Activated CD4-positive, alpha-beta memory T cell treated with anti-CD3 and anti-CD28 coated beads for 36 hours (primary cell): Measurements from ENCODE around the gene RCAN3. TPM values are rescaled to one million over a fixed set of nuclear protein-coding genes. Genes with fewer than 3 reads are reported as not detected.

Experiments used
- CTCF ChIA-PET: fragments of 350-600 bp; sonication (Branson Sonifier 250); formaldehyde crosslinking; loops from one replicate; lab custom pipeline; 2021; ENCODE audit warnings: antibody characterized with exemption, inconsistent platforms; lab: Charles Lee
- POLR2A ChIA-PET: fragments of 350-600 bp; sonication (Branson Sonifier 250); formaldehyde crosslinking; loops from one replicate; lab custom pipeline; 2021; ENCODE audit warnings: antibody characterized with exemption; lab: Charles Lee
- DNase-seq: peaks from one replicate; pipeline ENCODE4 v3.0.0-alpha.2; 2020
- H3K27ac Mint-ChIP-seq: one replicate; pipeline ENCODE4 v1.8.0; 2021; ENCODE audit warnings: mixed read lengths
- H3K27me3 Mint-ChIP-seq: one replicate; pipeline ENCODE4 v1.8.0; 2021; ENCODE audit warnings: mixed read lengths
- H3K36me3 Mint-ChIP-seq: one replicate; pipeline ENCODE4 v1.8.0; 2021; ENCODE audit warnings: mixed read lengths
- H3K4me1 Mint-ChIP-seq: one replicate; pipeline ENCODE4 v1.8.0; 2021; ENCODE audit warnings: low read depth, mixed read lengths
- H3K4me3 Mint-ChIP-seq: one replicate; pipeline ENCODE4 v1.8.0; 2021; ENCODE audit warnings: mild to moderate bottlenecking, mixed read lengths
- H3K9me3 Mint-ChIP-seq: one replicate; pipeline ENCODE4 v1.8.0; 2021; ENCODE audit warnings: mixed read lengths
- intact Hi-C: fragments of 100-400 bp; cut with micrococcal nuclease; formaldehyde crosslinking; loops from one replicate; pipeline ENCODE4 v1.15.1; 2023
- total RNA-seq, 2 experiments: library from RNA; stranded (reverse); gene quantifications; one replicate each; pipeline ENCODE4 v1.2.3, GENCODE V29; 2021

Gene RCAN3
- total RNA-seq, 2 experiments from 2014 or later, result 71.3 to 78.8 TPM

- Mint-ChIP-seq H3K27me3 (no peaks in the 10 kb centered on the region), H3K36me3 (no peaks in the 10 kb centered on the region), H3K4me3 (no peak overlapping the region), H3K4me1 (peaks cover 5% of the 10 kb centered on the region), H3K9me3 (no peaks in the 10 kb centered on the region), H3K27ac (no peak overlapping the region)
- POLR2A ChIA-PET, result no interaction called here
- intact Hi-C loops, result loop anchor here (10.0 kb wide), 1 partner anchor 79 kb away; the partner anchor contains the start of gene RCAN3
- CTCF ChIA-PET, result interaction anchor here (0.6 to 3.0 kb wide), 3 partner anchors 42 to 385 kb away, joined by 3 to 9 read pairs (median 8); no protein-coding TSS in a partner anchor
- DNase-seq, result no peak
Measured at GRCh38 chr1:24584171-24584647, 81.6 kb downstream of the RCAN3 start.

GRCh38 chr1:24586119-24586518 lies 83.5 kb downstream of the RCAN3 start:
- no peak overlapping the region for H3K4me3 Mint-ChIP-seq
- H3K27ac Mint-ChIP-seq, result no peak overlapping the region
- no peak for DNase-seq
- H3K27me3 Mint-ChIP-seq, result no peaks in the 10 kb centered on the region
- no peaks in the 10 kb centered on the region for H3K36me3 Mint-ChIP-seq
- H3K4me1 Mint-ChIP-seq, result peaks cover 5% of the 10 kb centered on the region
- intact Hi-C loops, result loop anchor here (5.0 to 10.0 kb wide), 2 partner anchors 51 to 81 kb away; partner anchors contain the start of gene RCAN3
- H3K9me3 Mint-ChIP-seq, result no peaks in the 10 kb centered on the region
- ChIA-PET CTCF (interaction anchor here (1.0 to 4.4 kb wide), 24 partner anchors 10 to 516 kb away, joined by 3 to 107 read pairs (median 6); partner anchors contain the start of genes NIPAL3, RCAN3 and STPG1), POLR2A (no interaction called here)

GRCh38 chr1:24586970-24587820 lies 84.6 kb downstream of the RCAN3 start:
- Mint-ChIP-seq H3K36me3 (no peaks in the 10 kb centered on the region), H3K4me3 (no peak overlapping the region), H3K27ac (peak overlapping the region; percentile 31), H3K27me3 (peaks cover 2% of the 10 kb centered on the region), H3K9me3 (no peaks in the 10 kb centered on the region), H3K4me1 (peaks cover 5% of the 10 kb centered on the region)
- CTCF ChIA-PET, result interaction anchor here (0.6 to 4.4 kb wide), 75 partner anchors 9 to 517 kb away, joined by 3 to 107 read pairs (median 5); partner anchors contain the start of genes NCMAP, NIPAL3, RCAN3 and STPG1
- POLR2A ChIA-PET, result interaction anchor here (1.1 to 1.3 kb wide), 2 partner anchors 84 to 174 kb away, joined by 3 to 4 read pairs; partner anchors contain the start of genes RCAN3 and STPG1
- intact Hi-C loops, result loop anchor here (1.0 to 10.0 kb wide), 4 partner anchors 46 to 172 kb away; partner anchors contain the start of genes NIPAL3 and RCAN3
- DNase-seq, result peak; percentile 49

GRCh38 chr1:24588573-24588972 lies 85.9 kb downstream of the RCAN3 start:
- no peak for DNase-seq
- POLR2A ChIA-PET, result no interaction called here
- Mint-ChIP-seq H3K27me3 (peaks cover 2% of the 10 kb centered on the region), H3K27ac (no peak overlapping the region), H3K4me3 (no peak overlapping the region), H3K36me3 (no peaks in the 10 kb centered on the region), H3K4me1 (peaks cover 5% of the 10 kb centered on the region), H3K9me3 (no peaks in the 10 kb centered on the region)
- intact Hi-C loops, result loop anchor here (5.0 to 10.0 kb wide), 2 partner anchors 49 to 84 kb away; partner anchors contain the start of gene RCAN3
- CTCF ChIA-PET, result interaction anchor here (1.2 to 4.4 kb wide), 10 partner anchors 18 to 390 kb away, joined by 3 to 107 read pairs (median 12); partner anchors contain the start of genes NIPAL3, RCAN3 and STPG1

- no peak overlapping the region for H3K27ac Mint-ChIP-seq
- intact Hi-C loops, result loop anchor here (5.0 to 10.0 kb wide), 2 partner anchors 48 to 84 kb away; partner anchors contain the start of gene RCAN3
- no peak overlapping the region for H3K4me3 Mint-ChIP-seq
- H3K9me3 Mint-ChIP-seq, result no peaks in the 10 kb centered on the region
- H3K4me1 Mint-ChIP-seq, result peaks cover 5% of the 10 kb centered on the region
- no peak for DNase-seq
- POLR2A ChIA-PET, result no interaction called here
- CTCF ChIA-PET, result interaction anchor here (1.3 to 4.4 kb wide), 2 partner anchors 174 to 196 kb away, joined by 3 to 107 read pairs; partner anchors contain the start of genes NIPAL3 and STPG1
- H3K27me3 Mint-ChIP-seq, result peaks cover 2% of the 10 kb centered on the region
- H3K36me3 Mint-ChIP-seq, result no peaks in the 10 kb centered on the region
Measured at GRCh38 chr1:24589200-24589599, 86.6 kb downstream of the RCAN3 start.

Other genes starting within 250 kb of the RCAN3 start
- not detected for gene GRHL3, start 183.5 kb upstream of the RCAN3 start, total RNA-seq
- 1 to 10 TPM; 7.5 to 8.3 TPM for gene STPG1, start 89.1 kb upstream of the RCAN3 start, total RNA-seq
- gene NIPAL3, start 87.0 kb upstream of the RCAN3 start, total RNA-seq, result 10 to 100 TPM; 39.3 to 42.4 TPM
- gene NCMAP, start 53.3 kb downstream of the RCAN3 start, total RNA-seq, result under 1 TPM; 0.05 to 0.07 TPM
- 100 to 1,000 TPM; 225 to 227 TPM for gene SRRM1, start 140.5 kb downstream of the RCAN3 start, total RNA-seq
- gene CLIC4, start 242.6 kb downstream of the RCAN3 start, total RNA-seq, result 10 to 100 TPM; 25.5 to 26.3 TPM